GDM1 (cell line): ENCODE results near the gene PAX2.

ENCODE experiments used
- DNase-seq: peaks from one replicate; lab custom pipeline; 2025; lab: John Stamatoyannopoulos, UW

The PAX2 gene

DNA sequence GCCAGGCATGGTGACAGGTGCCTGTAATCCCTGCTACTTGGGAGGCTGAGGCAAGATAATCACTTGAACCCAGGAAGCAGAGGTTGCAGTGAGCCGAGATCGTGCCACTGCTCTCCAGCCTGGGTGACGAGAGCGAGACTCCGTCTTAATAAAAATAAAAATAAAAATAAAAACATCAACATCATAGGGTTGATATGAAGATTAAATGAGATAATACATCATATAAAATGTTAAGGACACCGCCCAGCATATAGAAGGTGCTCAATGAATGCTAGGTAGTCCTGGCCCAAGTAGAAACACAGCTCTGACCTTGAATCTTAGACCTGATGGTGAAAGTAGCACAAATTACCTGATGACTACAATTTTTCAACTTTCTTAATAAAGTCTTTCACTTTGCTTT is 74.0 kb downstream of the PAX2 start:
- no peak for DNase-seq

DNA sequence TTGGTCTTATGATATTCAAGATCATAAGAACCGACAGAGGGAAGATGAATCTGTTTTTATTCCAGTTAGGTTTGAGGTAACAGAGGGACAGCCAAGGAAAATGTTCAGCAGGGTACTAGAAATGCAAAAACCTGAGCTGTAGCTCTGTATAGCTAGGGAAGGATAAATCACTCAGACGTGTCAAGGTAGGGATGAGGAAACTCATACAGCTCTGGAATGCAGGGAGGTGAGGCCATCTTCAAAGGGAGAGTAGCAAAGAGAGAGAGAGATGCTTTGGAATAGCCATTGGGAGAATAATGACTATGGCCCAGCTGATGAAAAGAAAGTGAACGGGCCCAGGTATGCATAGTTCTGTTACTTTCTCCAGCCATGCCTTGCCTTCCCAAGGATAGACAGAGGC is 77.8 kb downstream of the PAX2 start:
- no peak for DNase-seq

DNA sequence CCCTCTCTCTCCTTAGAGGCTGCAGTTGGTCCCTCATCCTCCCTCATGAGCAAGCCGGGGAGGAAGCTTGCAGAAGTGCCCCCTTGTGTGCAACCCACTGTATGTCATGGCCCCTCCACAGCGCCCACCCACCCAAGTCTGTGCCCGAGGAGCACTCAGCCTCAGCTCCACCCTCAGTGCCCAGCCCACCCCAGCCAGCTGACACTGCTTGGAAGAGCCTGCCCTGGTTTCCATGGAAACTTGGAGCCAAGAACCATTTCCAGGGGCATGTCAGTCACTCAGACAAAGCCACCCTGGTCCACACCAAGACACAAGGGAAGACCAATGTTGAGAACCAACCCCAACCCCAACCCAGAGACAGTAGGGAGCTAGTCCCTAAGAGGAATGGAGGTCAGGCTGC is 79.5 kb downstream of the PAX2 start:
- DNase-seq: no peak

DNA sequence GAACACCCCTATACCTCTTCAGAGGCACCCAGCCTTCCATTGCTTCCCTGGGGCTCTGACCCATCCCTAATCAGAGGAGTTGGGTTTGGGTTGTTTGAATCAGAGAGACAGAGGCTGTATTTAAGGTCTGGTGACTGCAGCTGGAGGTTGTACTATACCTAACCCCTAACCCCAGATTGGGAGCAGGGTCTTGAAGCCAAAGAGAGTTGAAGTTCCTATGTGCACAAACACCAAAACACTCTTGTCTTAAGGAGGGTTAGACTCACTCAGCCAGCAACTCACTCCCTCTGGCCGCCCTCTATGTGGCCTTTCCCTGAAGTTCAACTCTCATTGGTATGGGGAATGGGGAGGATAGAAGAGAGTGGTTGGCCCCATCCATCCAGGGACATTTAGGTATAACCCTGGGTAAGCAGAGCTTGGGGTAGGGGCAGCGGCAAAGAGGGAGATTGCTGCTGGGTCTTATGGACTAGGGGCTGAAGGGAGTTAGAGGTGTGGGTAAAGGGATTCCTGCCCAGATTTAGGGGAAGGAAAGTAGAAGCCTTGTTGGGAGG is 80.0 kb downstream of the PAX2 start:
- DNase-seq: no peak

DNA sequence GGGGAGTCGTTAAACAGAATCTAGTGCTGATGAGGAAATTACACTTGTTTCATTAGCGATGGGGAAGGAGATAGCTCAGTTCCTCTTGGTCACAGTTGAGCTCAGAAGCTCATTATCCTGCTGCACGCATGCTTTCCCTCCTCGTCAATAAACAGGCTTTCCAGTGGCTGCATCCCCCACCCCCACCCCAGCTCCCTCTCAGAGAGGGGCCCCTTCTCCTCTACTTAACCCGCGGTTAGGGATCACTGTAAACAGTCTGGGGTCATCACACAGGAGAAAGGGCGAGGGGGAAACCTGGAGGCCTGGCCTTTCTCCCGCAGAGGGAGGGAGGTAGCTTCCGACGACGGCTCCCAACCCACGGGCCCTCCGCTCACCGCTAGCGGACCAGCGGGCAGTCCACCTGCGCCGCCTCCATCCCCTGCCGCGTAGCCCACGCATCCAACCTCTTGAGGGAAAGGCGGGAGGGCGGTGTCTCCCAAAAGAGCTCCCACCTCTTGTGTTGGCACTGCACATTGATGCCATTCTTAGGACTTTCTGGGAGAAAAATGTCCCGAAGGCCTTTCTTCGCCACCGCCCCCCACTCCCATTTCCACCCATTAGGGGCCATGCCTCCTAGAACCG is 80.8 kb downstream of the PAX2 start:
- no peak for DNase-seq

DNA sequence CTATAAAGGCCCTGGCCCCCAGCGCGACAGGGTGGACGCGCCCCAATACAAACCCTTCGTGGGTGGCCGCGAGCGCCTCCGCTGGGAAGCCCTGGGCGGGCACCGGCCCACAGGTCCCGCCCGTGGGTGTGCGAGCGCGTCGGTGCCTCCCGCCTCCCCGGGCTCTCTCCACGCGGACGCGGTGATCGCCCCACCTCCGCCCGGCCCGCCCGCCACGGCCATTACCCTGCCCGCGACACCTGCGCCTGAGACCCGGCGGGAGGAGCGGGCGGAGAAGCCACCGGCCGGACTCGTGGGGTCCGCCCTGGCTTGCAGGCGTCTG is 81.2 kb downstream of the PAX2 start:
- DNase-seq: no peak

DNA sequence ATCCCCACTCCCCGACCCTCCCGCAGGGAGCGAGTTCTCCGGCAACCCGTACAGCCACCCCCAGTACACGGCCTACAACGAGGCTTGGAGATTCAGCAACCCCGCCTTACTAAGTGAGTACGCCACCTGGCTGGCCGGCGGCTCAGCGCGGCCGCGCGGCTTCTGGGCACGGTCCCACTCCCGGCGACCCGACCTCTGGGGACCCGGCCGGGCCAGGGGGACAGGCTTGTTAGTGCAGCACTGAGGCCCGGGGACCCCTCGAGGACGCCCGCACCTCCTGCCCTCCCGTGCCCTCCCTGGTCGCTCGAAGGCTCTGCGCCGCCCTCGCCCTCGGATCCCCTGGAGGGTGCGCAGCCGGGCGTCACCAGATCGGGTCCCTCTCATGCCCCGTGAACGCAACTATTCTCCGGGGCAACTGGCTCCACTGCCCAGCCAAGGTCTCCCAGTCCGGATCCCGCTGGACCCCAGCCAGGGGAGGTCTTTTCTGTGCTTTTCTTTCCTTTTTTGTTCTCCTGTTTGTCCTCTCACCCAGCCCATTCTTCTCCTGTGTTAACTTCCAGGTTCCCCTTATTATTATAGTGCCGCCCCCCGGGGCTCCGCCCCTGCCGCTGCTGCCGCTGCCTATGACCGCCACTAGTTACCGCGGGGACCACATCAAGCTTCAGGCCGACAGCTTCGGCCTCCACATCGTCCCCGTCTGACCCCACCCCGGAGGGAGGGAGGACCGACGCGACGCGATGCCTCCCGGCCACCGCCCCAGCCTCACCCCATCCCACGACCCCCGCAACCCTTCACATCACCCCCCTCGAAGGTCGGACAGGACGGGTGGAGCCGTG is 81.8 kb downstream of the PAX2 start:
- no peak for DNase-seq

DNA sequence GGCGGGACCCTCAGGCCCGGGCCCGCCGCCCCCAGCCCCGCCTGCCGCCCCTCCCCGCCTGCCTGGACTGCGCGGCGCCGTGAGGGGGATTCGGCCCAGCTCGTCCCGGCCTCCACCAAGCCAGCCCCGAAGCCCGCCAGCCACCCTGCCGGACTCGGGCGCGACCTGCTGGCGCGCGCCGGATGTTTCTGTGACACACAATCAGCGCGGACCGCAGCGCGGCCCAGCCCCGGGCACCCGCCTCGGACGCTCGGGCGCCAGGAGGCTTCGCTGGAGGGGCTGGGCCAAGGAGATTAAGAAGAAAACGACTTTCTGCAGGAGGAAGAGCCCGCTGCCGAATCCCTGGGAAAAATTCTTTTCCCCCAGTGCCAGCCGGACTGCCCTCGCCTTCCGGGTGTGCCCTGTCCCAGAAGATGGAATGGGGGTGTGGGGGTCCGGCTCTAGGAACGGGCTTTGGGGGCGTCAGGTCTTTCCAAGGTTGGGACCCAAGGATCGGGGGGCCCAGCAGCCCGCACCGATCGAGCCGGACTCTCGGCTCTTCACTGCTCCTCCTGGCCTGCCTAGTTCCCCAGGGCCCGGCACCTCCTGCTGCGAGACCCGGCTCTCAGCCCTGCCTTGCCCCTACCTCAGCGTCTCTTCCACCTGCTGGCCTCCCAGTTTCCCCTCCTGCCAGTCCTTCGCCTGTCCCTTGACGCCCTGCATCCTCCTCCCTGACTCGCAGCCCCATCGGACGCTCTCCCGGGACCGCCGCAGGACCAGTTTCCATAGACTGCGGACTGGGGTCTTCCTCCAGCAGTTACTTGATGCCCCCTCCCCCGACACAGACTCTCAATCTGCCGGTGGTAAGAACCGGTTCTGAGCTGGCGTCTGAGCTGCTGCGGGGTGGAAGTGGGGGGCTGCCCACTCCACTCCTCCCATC is 82.7 kb downstream of the PAX2 start:
- no peak for DNase-seq

DNA sequence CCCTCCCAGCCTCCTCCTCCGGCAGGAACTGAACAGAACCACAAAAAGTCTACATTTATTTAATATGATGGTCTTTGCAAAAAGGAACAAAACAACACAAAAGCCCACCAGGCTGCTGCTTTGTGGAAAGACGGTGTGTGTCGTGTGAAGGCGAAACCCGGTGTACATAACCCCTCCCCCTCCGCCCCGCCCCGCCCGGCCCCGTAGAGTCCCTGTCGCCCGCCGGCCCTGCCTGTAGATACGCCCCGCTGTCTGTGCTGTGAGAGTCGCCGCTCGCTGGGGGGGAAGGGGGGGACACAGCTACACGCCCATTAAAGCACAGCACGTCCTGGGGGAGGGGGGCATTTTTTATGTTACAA is 83.3 kb downstream of the PAX2 start:
- no peak for DNase-seq

DNA sequence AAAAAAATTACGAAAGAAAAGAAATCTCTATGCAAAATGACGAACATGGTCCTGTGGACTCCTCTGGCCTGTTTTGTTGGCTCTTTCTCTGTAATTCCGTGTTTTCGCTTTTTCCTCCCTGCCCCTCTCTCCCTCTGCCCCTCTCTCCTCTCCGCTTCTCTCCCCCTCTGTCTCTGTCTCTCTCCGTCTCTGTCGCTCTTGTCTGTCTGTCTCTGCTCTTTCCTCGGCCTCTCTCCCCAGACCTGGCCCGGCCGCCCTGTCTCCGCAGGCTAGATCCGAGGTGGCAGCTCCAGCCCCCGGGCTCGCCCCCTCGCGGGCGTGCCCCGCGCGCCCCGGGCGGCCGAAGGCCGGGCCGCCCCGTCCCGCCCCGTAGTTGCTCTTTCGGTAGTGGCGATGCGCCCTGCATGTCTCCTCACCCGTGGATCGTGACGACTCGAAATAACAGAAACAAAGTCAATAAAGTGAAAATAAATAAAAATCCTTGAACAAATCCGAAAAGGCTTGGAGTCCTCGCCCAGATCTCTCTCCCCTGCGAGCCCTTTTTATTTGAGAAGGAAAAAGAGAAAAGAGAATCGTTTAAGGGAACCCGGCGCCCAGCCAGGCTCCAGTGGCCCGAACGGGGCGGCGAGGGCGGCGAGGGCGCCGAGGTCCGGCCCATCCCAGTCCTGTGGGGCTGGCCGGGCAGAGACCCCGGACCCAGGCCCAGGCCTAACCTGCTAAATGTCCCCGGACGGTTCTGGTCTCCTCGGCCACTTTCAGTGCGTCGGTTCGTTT is 83.9 kb downstream of the PAX2 start:
- DNase-seq: no peak

DNA sequence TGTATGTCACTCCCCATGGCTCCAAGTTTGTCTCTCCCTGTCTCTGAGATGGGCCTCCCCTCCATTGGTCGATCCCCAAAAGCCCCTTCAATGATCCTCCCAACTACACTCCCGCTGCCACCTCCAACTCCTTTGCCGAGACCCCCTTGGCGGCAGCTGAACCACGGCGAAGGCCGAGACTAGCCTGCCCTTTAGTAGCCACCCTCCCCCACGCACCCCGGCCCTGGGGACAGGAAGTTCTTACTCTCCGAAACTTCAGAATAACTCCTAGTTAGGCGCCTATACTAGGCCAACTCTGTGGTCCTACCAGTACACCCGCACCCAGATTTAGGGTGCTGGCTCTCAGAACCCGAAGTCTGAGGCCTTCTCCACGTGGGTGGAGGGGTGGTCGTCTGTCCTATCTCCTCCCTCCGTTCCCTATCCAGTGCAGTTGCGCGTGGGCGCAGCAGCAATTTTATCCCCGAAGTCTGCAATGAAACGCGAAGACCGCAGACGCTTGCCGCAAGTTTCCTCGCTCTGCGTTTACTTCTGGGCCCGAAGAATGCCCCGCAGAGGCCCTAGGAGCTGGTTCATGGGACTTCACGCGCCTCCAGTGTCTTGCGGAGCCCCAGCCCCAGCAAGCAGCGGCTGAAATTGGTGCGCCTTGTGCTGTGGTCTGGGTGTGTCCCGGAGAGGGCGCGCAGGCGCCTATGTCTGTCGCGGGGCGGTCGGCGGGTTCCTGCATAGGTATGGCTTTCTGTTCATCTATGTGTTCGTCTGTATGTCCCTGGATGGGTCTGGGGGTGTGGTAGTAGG is 84.7 kb downstream of the PAX2 start:
- DNase-seq: no peak

DNA sequence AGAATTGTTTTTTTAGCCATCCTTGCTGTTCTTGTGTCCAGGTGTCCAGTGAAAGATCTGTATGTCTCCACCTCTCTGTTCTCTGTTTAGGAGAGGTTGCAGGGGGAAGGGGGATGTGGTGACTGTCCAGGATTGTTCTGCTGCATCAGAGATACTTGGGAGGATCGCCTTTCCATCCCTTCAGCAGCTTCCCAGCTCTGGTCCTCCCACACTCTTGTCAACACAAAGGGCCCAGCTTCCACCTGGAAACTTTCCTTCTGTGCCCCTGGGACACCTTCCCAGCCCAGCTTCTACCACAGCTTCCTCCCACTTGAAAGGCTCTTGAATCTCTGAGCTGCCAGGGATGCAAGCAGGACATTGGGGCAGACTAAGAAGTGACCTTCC is 85.3 kb downstream of the PAX2 start:
- no peak for DNase-seq

DNA sequence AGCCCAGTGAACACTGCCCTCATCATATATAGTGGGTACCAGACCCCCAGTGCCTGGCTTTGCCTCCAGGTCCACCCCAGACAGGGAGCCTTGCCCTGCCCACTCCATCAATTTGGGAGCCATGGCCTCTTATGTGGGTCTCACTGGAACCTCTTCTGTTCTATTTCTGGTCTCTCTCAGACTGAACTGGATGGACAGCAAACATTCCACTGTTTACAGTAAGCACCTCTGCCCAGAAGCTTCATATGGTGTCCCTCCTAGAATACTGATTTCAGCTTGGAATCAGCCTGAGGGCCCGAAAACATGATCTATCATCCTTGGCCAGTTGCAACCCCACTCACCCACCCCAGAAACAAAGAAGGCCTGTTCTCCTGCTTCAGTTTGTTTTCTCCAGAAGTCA is 86.4 kb downstream of the PAX2 start:
- DNase-seq: no peak

DNA sequence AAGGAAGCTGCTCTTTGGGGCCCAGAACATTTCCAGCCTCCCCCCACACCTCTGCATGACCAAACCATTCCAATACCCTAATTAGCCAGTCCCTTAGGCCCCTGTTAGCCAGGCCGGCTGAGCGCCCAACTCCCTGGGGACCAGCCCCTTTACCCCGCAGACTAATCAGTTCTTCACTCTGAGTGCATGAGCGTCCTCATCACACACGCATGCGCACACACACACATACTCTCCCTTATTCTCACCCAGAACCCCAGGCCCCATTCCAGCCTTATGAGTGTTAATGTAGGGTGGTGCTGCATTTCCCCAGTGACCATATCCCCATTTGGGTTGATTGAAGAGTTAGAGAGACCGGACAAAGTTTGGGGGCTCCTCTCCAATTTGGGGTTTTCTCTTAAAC is 90.4 kb downstream of the PAX2 start:
- no peak for DNase-seq

DNA sequence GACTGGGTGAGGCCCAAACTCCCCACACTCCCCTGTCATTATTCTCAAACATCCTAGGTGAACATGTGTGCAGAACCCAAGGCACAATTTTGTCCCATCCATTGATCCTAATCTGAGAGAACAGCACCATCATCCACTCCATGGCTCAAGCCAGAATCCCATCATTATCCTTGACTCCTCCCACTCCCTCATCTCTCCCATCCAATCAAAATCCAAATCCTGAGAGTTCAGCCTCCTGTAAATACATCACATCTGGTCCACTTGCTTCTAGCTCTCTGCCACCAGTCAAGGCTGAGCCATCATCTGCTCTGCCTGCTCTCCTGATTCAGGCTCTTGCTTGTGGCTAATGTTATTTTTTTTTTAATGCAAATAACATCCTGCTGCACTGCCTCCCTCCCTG is 91.5 kb downstream of the PAX2 start:
- DNase-seq: no peak

DNA sequence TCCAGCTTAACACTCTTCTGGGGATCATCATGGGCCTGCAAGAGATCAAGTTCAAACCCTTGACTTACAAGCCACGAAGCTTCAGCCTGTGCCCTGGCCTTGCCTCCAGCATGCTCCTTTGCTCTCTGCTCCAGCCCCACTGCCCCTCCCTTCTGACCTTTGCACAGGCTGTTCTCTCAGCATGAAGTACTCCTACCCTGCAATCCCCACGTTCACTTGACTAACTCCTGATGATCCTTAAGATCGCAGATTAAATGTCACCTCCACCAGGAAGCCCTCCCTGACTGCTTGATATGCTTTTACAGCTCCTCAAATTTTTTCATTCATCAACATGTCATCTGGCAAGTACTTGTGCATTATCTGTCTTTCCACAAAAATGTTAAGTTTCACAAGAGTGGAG is 91.9 kb downstream of the PAX2 start:
- no peak for DNase-seq

DNA sequence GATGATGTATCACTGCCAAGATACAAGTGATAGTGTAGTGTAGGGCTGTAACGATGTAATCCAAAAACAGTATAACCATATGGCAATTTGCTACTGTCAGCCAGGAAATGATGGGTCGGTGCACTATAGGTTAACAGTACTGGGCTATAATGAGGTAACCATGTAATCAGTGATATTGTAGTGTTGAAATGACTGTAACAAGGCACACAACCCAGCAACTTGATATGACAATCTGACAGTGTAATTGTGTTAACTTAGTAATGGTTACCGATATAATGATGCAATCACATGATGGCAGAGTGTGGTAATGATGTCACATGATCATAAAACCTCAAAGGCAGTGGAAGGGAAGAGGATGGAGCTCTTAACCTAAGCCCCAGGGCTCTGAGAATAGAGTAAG is 93.6 kb downstream of the PAX2 start:
- no peak for DNase-seq

DNA sequence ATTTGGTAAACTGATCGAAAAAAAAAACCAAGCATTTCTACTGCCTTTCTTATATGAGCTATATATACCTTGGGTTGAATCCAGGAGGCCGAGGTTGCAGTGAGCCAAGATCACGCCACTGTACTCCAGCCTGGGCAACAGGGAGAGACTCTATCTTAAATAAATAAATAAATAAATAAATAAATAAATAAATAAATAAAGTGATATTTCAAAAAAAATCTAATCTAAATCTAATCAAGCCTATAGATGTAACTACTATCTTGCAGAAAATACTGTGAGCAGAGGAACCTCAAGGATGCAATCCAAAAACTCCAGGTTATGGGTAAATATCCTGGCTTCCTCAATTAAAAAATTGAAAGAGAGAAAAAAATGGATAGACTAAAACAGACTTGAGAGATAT is 96.1 kb downstream of the PAX2 start:
- no peak for DNase-seq

DNA sequence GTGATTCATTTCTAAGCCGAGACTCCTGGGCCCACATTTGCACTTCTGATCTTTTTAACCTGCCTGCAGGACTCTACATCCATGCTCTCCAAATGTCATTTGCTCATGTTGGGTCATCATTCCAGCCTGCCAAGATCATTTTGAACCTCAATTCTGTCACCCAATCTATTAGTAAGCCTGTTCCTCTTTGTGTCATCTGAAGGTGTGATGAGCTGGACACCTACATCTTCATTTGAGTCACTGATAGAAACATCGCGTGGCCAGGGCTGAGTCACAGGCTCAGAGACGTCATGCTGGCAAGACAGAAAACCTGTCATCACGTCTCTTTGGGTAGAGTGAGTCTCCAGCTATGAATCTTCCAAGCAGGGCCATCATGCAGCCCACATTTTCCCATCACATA is 102.1 kb downstream of the PAX2 start:
- DNase-seq: no peak

DNA sequence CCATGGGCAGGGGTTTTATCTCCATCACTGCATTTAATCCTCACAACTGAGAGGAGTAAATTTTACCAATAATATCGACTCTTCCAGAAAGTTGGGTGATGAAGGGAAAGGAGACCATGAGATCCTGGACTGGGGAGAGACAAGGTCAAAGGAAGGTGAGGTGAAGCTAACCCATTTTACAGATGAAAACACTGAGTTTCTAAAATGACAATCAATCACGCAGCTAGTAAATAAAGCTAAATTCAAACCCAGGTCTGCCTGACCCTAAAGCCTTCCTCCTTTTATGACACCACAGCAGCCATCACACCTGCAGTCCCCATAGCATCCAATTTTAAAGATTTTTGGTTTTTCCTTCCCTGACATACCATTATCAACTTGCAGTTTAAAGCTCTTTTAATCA is 103.4 kb downstream of the PAX2 start:
- DNase-seq: no peak

DNA sequence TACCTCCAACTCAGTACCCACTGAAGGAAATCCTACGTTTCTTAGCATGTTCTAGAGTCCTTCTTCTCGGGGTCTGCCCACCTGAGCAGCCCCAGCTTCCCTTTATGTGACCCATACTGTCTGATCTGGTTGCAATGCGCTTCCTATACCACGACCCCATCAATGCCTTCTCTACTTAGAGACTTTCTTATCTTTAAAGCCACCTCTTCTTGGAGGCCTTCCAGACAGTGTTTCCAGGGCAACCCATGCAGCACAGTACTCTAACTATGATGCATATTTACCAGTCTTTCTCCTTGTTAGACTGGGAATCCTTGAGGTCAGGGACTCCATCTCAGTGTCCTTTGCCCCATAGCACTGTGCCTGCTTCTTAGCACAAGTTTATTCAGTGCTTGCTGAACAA is 112.9 kb downstream of the PAX2 start:
- DNase-seq: no peak
